WTC11 (cell line): ENCODE data around the gene ADORA1. TPM values are rescaled to one million over a fixed set of nuclear protein-coding genes. Genes with fewer than 3 reads are reported as not detected.

ENCODE experiments used
- ATAC-seq: fragments of 200-7000 bp; cut with Tn5 transposase; 2 replicates; pipeline ENCODE4 v1.10.0; 2021; ENCODE audit warnings: mild to moderate bottlenecking, moderate library complexity
- CTCF ChIA-PET: fragments of 300-600 bp; sonication (Branson Sonifier 250); formaldehyde crosslinking; loops from one replicate; lab custom pipeline; 2021; ENCODE audit warnings: antibody characterized with exemption; lab: Charles Lee
- POLR2A ChIA-PET: fragments of 350-600 bp; sonication (Branson Sonifier 250); formaldehyde crosslinking; loops from one replicate; lab custom pipeline; 2021; ENCODE audit warnings: antibody characterized with exemption; lab: Charles Lee
- DNase-seq: peaks from one replicate; pipeline ENCODE4 v3.0.0; 2021; ENCODE audit warnings: low spot score
- H3K27ac Mint-ChIP-seq: 2 replicates; pipeline ENCODE4 v1.8.0; 2021; ENCODE audit warnings: mixed read lengths
- H3K27me3 Mint-ChIP-seq: 2 replicates; pipeline ENCODE4 v1.8.0; 2021; ENCODE audit warnings: low read depth, mild to moderate bottlenecking, moderate library complexity, mixed read lengths
- H3K36me3 Mint-ChIP-seq: 2 replicates; pipeline ENCODE4 v1.8.0; 2021; ENCODE audit warnings: mixed read lengths
- H3K4me1 Mint-ChIP-seq: 2 replicates; pipeline ENCODE4 v1.8.0; 2022; ENCODE audit warnings: mixed read lengths
- H3K4me3 Mint-ChIP-seq: 2 replicates; pipeline ENCODE4 v1.8.0; 2021; ENCODE audit warnings: mild to moderate bottlenecking, moderate library complexity, mixed read lengths
- H3K9me3 Mint-ChIP-seq: 2 replicates; pipeline ENCODE4 v1.8.0; 2021; ENCODE audit warnings: mixed read lengths
- AR ChIP-seq: fragments of 250-450 bp; sonication (Bioruptor Pico); IDR thresholded peaks from 2 replicates; pipeline ENCODE4 v1.9.0; 2021; ENCODE audit warnings: mild to moderate bottlenecking
- CREB1 ChIP-seq: sonication (generic); formaldehyde crosslinking; IDR thresholded peaks from 2 replicates; pipeline ENCODE4 v1.8.0; 2023; ENCODE audit warnings: mild to moderate bottlenecking, missing genetic modification reagents
- E2F4 ChIP-seq: sonication (generic); formaldehyde crosslinking; IDR thresholded peaks from 2 replicates; pipeline ENCODE4 v1.8.1; 2022; ENCODE audit warnings: low read depth, mild to moderate bottlenecking, moderate library complexity, missing genetic modification reagents, borderline replicate concordance
- FOXP1 ChIP-seq: sonication (generic); formaldehyde crosslinking; IDR thresholded peaks from 2 replicates; pipeline ENCODE4 v1.8.0; 2022; ENCODE audit warnings: missing genetic modification reagents, mild to moderate bottlenecking, moderate library complexity, borderline replicate concordance
- HMGA2 ChIP-seq: fragments of 250-450 bp; sonication (Bioruptor Pico); IDR thresholded peaks from 2 replicates; pipeline ENCODE4 v1.4.0; 2021; ENCODE audit warnings: mild to moderate bottlenecking, moderate library complexity
- IRF2 ChIP-seq: sonication (generic); formaldehyde crosslinking; IDR thresholded peaks from 2 replicates; pipeline ENCODE4 v1.8.0; 2022; ENCODE audit warnings: low read depth, missing genetic modification reagents, borderline replicate concordance
- JAZF1 ChIP-seq: fragments of 250-450 bp; sonication (Bioruptor Pico); IDR thresholded peaks from 2 replicates; pipeline ENCODE4 v1.9.0; 2021; ENCODE audit warnings: moderate library complexity, mild to moderate bottlenecking, inconsistent platforms
- KAT7 ChIP-seq: sonication (generic); formaldehyde crosslinking; IDR thresholded peaks from 2 replicates; pipeline ENCODE4 v1.8.1; 2023; ENCODE audit warnings: missing genetic modification reagents, mild to moderate bottlenecking, borderline replicate concordance
- MYBL2 ChIP-seq: sonication (generic); formaldehyde crosslinking; IDR thresholded peaks from 2 replicates; pipeline ENCODE4 v1.8.1; 2023; ENCODE audit warnings: mild to moderate bottlenecking, moderate library complexity, missing genetic modification reagents
- NFE2L1 ChIP-seq: sonication (generic); formaldehyde crosslinking; IDR thresholded peaks from 2 replicates; pipeline ENCODE4 v1.8.1; 2023; ENCODE audit warnings: missing genetic modification reagents
- NR2C2 ChIP-seq: sonication (generic); formaldehyde crosslinking; IDR thresholded peaks from 2 replicates; pipeline ENCODE4 v1.8.0; 2022; ENCODE audit warnings: mild to moderate bottlenecking, missing genetic modification reagents
- PREB ChIP-seq: sonication (generic); formaldehyde crosslinking; IDR thresholded peaks from 2 replicates; pipeline ENCODE4 v1.8.1; 2022; ENCODE audit warnings: mild to moderate bottlenecking, missing genetic modification reagents, moderate library complexity, borderline replicate concordance
- PRRX2 ChIP-seq: fragments of 250-450 bp; sonication (Bioruptor Pico); IDR thresholded peaks from 2 replicates; pipeline ENCODE4 v1.8.0; 2021; ENCODE audit warnings: mild to moderate bottlenecking
- SMAD4 ChIP-seq: sonication (generic); formaldehyde crosslinking; IDR thresholded peaks from 2 replicates; pipeline ENCODE4 v1.8.0; 2022; ENCODE audit warnings: mild to moderate bottlenecking, missing genetic modification reagents
- SOX15 ChIP-seq: fragments of 250-450 bp; sonication (Bioruptor Pico); IDR thresholded peaks from 2 replicates; pipeline ENCODE4 v1.9.0; 2021; ENCODE audit warnings: mild to moderate bottlenecking
- TCF7 ChIP-seq: sonication (generic); formaldehyde crosslinking; IDR thresholded peaks from 2 replicates; pipeline ENCODE4 v1.8.0; 2022; ENCODE audit warnings: mild to moderate bottlenecking, low read depth, missing genetic modification reagents, moderate library complexity
- ZBTB21 ChIP-seq: sonication (generic); formaldehyde crosslinking; IDR thresholded peaks from 2 replicates; pipeline ENCODE4 v1.8.1; 2023; ENCODE audit warnings: mild to moderate bottlenecking, missing genetic modification reagents, borderline replicate concordance
- ZBTB43 ChIP-seq: sonication (generic); formaldehyde crosslinking; IDR thresholded peaks from 2 replicates; pipeline ENCODE4 v1.8.1; 2023; ENCODE audit warnings: mild to moderate bottlenecking, missing genetic modification reagents
- ZNF121 ChIP-seq: sonication (generic); formaldehyde crosslinking; IDR thresholded peaks from 2 replicates; pipeline ENCODE4 v1.8.0; 2023; ENCODE audit warnings: missing genetic modification reagents
- ZNF232 ChIP-seq: sonication (generic); formaldehyde crosslinking; IDR thresholded peaks from 2 replicates; pipeline ENCODE4 v1.8.0; 2022; ENCODE audit warnings: mild to moderate bottlenecking, missing genetic modification reagents
- ZNF263 ChIP-seq: sonication (generic); formaldehyde crosslinking; IDR thresholded peaks from 2 replicates; pipeline ENCODE4 v1.8.1; 2022; ENCODE audit warnings: low read depth, mild to moderate bottlenecking, moderate library complexity, missing genetic modification reagents
- ZNF416 ChIP-seq: fragments of 250-450 bp; sonication (Bioruptor Pico); IDR thresholded peaks from 2 replicates; pipeline ENCODE4 v1.9.0; 2021; ENCODE audit warnings: mild to moderate bottlenecking, inconsistent platforms
- ZNF671 ChIP-seq: fragments of 250-450 bp; sonication (Bioruptor Pico); IDR thresholded peaks from 2 replicates; pipeline ENCODE4 v1.8.0; 2021; ENCODE audit warnings: mild to moderate bottlenecking
- ZSCAN18 ChIP-seq: fragments of 250-450 bp; sonication (Bioruptor Pico); IDR thresholded peaks from 2 replicates; pipeline ENCODE4 v2.1.2; 2022; ENCODE audit warnings: mild to moderate bottlenecking, moderate library complexity
- total RNA-seq: library from RNA; stranded (reverse); gene quantifications from 3 replicates; pipeline ENCODE4 v1.2.3, GENCODE V29; 2021

The ADORA1 gene
- total RNA-seq, 1 experiment from 2014 or later = 1.8 TPM

GRCh38 chr1:203201516-203202205 lies 74.1 kb downstream of the ADORA1 start:
- no peak for DNase-seq
- Mint-ChIP-seq H3K27ac (no peak overlapping the region), H3K4me3 (no peak overlapping the region), H3K9me3 (peaks cover 6% of the 10 kb centered on the region; the same call in 1 of the 2 replicates), H3K27me3 (peaks cover 3% of the 10 kb centered on the region; the same call in 1 of the 2 replicates), H3K36me3 (no peaks in the 10 kb centered on the region), H3K4me1 (no peaks in the 10 kb centered on the region)
- ChIA-PET CTCF (interaction anchor here (0.9 to 3.3 kb wide), 3 partner anchors 14 to 84 kb away, joined by 3 to 12 read pairs (median 9); no protein-coding TSS in a partner anchor), POLR2A (no interaction called here)
- ATAC-seq = no peak
- TF ChIP-seq ZSCAN18 (CRISPR knock-in tag) = no peak
- TF ChIP-seq ZNF121 (CRISPR knock-in tag) = no peak
- no peak for TF ChIP-seq E2F4 (CRISPR knock-in tag)
- TF ChIP-seq NFE2L1 = no peak
- TF ChIP-seq CREB1 (CRISPR knock-in tag) = no peak
- no peak for TF ChIP-seq ZNF671 (CRISPR knock-in tag)
- no peak for TF ChIP-seq ZNF263 (CRISPR knock-in tag)
- TF ChIP-seq AR = no peak
- no peak for TF ChIP-seq PREB (CRISPR knock-in tag)
- TF ChIP-seq KAT7 (CRISPR knock-in tag) = no peak
- no peak for TF ChIP-seq TCF7 (CRISPR knock-in tag)
- no peak for TF ChIP-seq ZNF416 (CRISPR knock-in tag)
- TF ChIP-seq JAZF1 (CRISPR knock-in tag) = no peak
- no peak for TF ChIP-seq IRF2 (CRISPR knock-in tag)
- no peak for TF ChIP-seq ZNF232 (CRISPR knock-in tag)
- no peak for TF ChIP-seq NR2C2 (CRISPR knock-in tag)
- TF ChIP-seq SMAD4 = no peak

GRCh38 chr1:203202431-203203245 lies 75.1 kb downstream of the ADORA1 start:
- peaks cover 3% of the 10 kb centered on the region; the same call in 1 of the 2 replicates for H3K27me3 Mint-ChIP-seq
- DNase-seq (no peak), ATAC-seq (no peak)
- H3K36me3 Mint-ChIP-seq = no peaks in the 10 kb centered on the region
- H3K4me3 Mint-ChIP-seq = no peak overlapping the region
- no peaks in the 10 kb centered on the region for H3K4me1 Mint-ChIP-seq
- 0 out of 2 replicates have a peak, but pooled peaks cover 3% of the 10 kb centered on the region for H3K9me3 Mint-ChIP-seq
- POLR2A ChIA-PET = no interaction called here
- H3K27ac Mint-ChIP-seq = no peak overlapping the region
- TF ChIP-seq MYBL2 (no peak), PRRX2 (CRISPR knock-in tag) (no peak), ZBTB43 (CRISPR knock-in tag) (no peak), JAZF1 (CRISPR knock-in tag) (no peak), ZBTB21 (CRISPR knock-in tag) (no peak), HMGA2 (no peak), FOXP1 (no peak), SOX15 (CRISPR knock-in tag) (no peak), TCF7 (CRISPR knock-in tag) (no peak)
- TF ChIP-seq, all 79 proteins: peak for 0
- CTCF ChIA-PET = interaction anchor here (0.9 to 3.3 kb wide), 2 partner anchors 13 to 85 kb away, joined by 3 to 9 read pairs; no protein-coding TSS in a partner anchor
